GM10266 (cell line): ENCODE data around the gene LINC01488.

Experiments used
- DNase-seq: peaks from one replicate; pipeline ENCODE4 v3.0.0; 2012; ENCODE audit errors: extremely low spot score
- CTCF ChIP-seq: IDR thresholded peaks from 2 replicates; pipeline ENCODE4 v1.5.1; 2012; ENCODE audit warnings: mild to moderate bottlenecking, low read depth; ENCODE audit not compliant: control insufficient read depth, insufficient read depth; ENCODE audit errors: missing control alignments

The LINC01488 gene

GRCh38 chr11:69465236-69466000, 16.0 kb upstream of the LINC01488 start:
- DNase-seq: no peak
- TF ChIP-seq CTCF: no peak

- TF ChIP-seq CTCF: no peak
- no peak for DNase-seq
Measured at GRCh38 chr11:69466039-69466438, 15.4 kb upstream of the LINC01488 start.

GRCh38 chr11:69467196-69467595, 14.3 kb upstream of the LINC01488 start:
- no peak for TF ChIP-seq CTCF
- DNase-seq: no peak

GRCh38 chr11:69467646-69468045, 13.8 kb upstream of the LINC01488 start:
- no peak for TF ChIP-seq CTCF
- peak; percentile 57 for DNase-seq

- DNase-seq: no peak
Measured at GRCh38 chr11:69468221-69468620, 13.2 kb upstream of the LINC01488 start.

GRCh38 chr11:69468911-69469885, 12.3 kb upstream of the LINC01488 start:
- DNase-seq: no peak
- TF ChIP-seq CTCF: no peak

More at GRCh38 chr11:69468221-69468620, 13.2 kb upstream of the LINC01488 start:
- TF ChIP-seq CTCF: no peak
